GM19035 (cell line): ENCODE data around the gene ELAVL1.

Experiments
- ATAC-seq: cut with Tn5 transposase; IDR thresholded peaks from one replicate; pipeline ENCODE4 v1.9.1; 2021; ENCODE audit not compliant: unreplicated experiment

The ELAVL1 gene

DNA sequence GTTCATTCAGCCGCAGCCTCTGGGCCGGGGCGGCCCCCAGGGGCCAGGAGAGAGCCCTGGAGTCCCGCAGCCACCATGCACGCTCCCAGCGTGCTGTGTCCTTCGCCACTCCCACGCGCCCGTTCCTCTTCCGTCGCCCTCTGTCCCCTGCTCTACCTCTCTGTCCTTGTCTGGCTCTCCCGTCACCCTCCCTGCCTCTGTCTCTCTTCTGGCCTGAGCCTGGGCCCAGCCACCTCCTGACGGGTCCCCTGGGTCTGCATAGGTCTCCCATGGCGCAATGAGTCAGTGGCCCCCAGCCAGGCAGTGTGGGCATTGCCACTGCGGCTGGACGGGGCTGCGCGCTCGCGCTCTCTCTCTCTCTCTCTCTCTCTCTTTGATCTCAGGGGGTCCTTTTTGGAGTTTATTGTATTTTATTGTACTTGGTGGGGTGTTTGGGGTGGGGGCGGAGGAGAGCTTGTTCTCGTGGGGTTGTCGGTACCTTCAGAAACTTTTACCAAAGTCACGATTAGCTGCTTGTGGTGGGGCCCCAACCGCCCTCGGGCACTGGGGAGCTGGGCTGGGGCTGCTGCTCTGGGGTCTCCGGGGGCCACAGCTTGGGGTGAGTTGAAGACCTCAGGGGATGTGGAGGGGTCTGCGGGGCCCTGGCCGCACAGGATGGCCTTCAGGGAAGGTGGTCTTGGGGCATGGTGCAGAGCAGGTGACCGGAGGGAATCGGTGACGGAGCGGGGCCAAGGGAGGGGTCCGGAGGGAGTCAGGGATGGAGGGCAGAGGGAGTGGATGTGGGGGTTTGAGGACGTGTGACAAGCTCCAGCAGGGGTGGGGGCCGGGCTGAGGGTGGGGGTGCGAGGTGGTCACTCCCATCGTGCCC, 92.5 kb downstream of the ELAVL1 start:
- ATAC-seq, result no peak

DNA sequence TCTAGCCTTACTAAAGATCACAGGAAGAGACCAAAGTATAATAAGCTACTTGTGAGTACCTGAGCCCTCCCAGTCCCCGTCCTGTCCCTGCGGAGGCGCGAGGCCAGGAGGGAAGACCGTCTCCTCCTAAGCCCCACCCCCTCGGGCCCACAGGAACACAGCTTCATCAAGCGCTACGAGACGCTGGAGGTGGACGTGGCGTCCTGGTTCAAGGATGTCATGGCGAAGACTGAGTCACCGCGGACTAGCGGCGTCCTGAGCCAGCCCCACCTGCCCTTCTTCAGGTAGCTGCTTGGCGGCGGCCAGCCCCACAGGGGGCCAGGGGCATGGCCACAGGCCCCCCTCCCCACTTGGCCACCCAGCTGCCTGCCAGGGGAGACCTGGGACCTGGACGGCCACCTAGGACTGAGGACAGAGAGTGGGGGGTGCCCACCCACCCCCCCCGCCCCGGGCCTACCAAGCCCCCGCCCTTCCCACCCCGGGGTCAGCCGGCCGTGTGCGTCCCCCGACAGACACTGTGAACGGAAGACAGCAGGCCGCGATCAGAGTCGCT, 93.2 kb downstream of the ELAVL1 start:
- ATAC-seq, result no peak

GRCh38 chr19:7911508-7912143, 93.8 kb downstream of the ELAVL1 start:
- ATAC-seq, result no peak

DNA sequence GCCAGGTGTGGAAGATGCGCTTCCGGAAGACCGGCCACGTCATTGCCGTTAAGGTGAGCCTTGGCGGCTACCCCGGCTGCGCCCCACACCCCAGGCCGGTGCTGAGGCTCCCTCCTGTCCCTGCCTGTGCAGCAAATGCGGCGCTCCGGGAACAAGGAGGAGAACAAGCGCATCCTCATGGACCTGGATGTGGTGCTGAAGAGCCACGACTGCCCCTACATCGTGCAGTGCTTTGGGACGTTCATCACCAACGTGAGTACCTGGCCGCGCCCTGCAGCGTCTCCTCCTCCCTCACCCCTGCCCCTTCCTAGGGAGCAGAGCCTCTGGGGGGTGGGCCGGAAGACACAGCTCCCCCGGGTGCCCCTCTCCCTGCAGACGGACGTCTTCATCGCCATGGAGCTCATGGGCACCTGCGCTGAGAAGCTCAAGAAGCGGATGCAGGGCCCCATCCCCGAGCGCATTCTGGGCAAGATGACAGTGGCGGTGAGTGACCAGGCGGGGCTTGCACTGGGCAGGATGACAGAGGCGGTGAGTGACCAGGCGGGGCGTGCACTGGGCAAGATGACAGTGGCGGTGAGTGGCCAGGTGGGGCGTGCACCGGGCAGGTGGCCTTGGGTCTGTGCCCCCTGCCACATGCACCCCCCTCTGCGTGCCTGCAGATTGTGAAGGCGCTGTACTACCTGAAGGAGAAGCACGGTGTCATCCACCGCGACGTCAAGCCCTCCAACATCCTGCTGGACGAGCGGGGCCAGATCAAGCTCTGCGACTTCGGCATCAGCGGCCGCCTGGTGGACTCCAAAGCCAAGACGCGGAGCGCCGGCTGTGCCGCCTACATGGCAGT, 94.9 kb downstream of the ELAVL1 start:
- no peak for ATAC-seq

- no peak for ATAC-seq
Measured at GRCh38 chr19:7909471-7910067, 95.9 kb downstream of the ELAVL1 start.

GRCh38 chr19:7908742-7909461, 96.5 kb downstream of the ELAVL1 start:
- ATAC-seq, result no peak
